ENCODE data around the gene COL4A3.

The COL4A3 gene

GRCh38 chr2:227179988-227180685, 15.7 kb downstream of the COL4A3 start:
- H2AFZ ChIP-seq (ENCODE audit: low read depth, low read length): no peak overlapping the region
- no peak for TF ChIP-seq CTCF (IDR thresholded peaks at IDR 0.05; ENCODE audit: borderline replicate concordance, extremely low read depth, low read length, poor library complexity, severe bottlenecking)
- no peak for TF ChIP-seq EZH2 (IDR thresholded peaks at IDR 0.05; ENCODE audit: borderline replicate concordance, low read depth, low read length, severe bottlenecking)
- H3K27me3 ChIP-seq (ENCODE audit: insufficient read depth, low read length, poor library complexity): no peaks in the 10 kb centered on the region
- no peaks in the 10 kb centered on the region for H4K20me1 ChIP-seq (ENCODE audit: insufficient read depth, low read length)
- H3K36me3 ChIP-seq (ENCODE audit: insufficient read depth, low read length): no peaks in the 10 kb centered on the region
- no peak overlapping the region for H3K4me2 ChIP-seq (ENCODE audit: insufficient read depth, low read length)
- H3K9me3 ChIP-seq (ENCODE audit: insufficient read depth, low read length, severe bottlenecking): no peaks in the 10 kb centered on the region
- ATAC-seq (ENCODE audit: insufficient read depth, low read depth): no peak
- H3K9ac ChIP-seq (ENCODE audit: low read depth, low read length): no peak overlapping the region
- no peaks in the 10 kb centered on the region for H3K4me1 ChIP-seq (ENCODE audit: insufficient read depth, low read length)
- no peak overlapping the region for H3K4me3 ChIP-seq (ENCODE audit: low read depth in 1 of 2, low read length in 2 of 2)
- H3K79me2 ChIP-seq (ENCODE audit: insufficient read depth, low read length): no peaks in the 10 kb centered on the region
- no peak for DNase-seq
- H3K27ac ChIP-seq (ENCODE audit: low read length): no peak overlapping the region

GRCh38 chr2:227180770-227181169, 16.3 kb downstream of the COL4A3 start:
- Histone ChIP-seq H4K20me1 (ENCODE audit: insufficient read depth, low read length) (no peaks in the 10 kb centered on the region), H3K9ac (ENCODE audit: low read depth, low read length) (no peak overlapping the region), H3K4me2 (ENCODE audit: insufficient read depth, low read length) (no peak overlapping the region), H3K27ac (ENCODE audit: low read length) (no peak overlapping the region), H3K4me3 (ENCODE audit: low read depth in 1 of 2, low read length in 2 of 2) (no peak overlapping the region), H3K36me3 (ENCODE audit: insufficient read depth, low read length) (no peaks in the 10 kb centered on the region), H2AFZ (ENCODE audit: low read depth, low read length) (no peak overlapping the region), H3K9me3 (ENCODE audit: insufficient read depth, low read length, severe bottlenecking) (no peaks in the 10 kb centered on the region), H3K27me3 (ENCODE audit: insufficient read depth, low read length, poor library complexity) (no peaks in the 10 kb centered on the region), H3K79me2 (ENCODE audit: insufficient read depth, low read length) (no peaks in the 10 kb centered on the region), H3K4me1 (ENCODE audit: insufficient read depth, low read length) (no peaks in the 10 kb centered on the region)
- ATAC-seq (ENCODE audit: insufficient read depth, low read depth): no peak
- TF ChIP-seq CTCF (IDR thresholded peaks at IDR 0.05; ENCODE audit: borderline replicate concordance, extremely low read depth, low read length, poor library complexity, severe bottlenecking): no peak
- no peak for TF ChIP-seq EZH2 (IDR thresholded peaks at IDR 0.05; ENCODE audit: borderline replicate concordance, low read depth, low read length, severe bottlenecking)
- no peak for DNase-seq

- TF ChIP-seq EZH2 (IDR thresholded peaks at IDR 0.05; ENCODE audit: borderline replicate concordance, low read depth, low read length, severe bottlenecking) (no peak), CTCF (IDR thresholded peaks at IDR 0.05; ENCODE audit: borderline replicate concordance, extremely low read depth, low read length, poor library complexity, severe bottlenecking) (no peak)
- Histone ChIP-seq H3K36me3 (ENCODE audit: insufficient read depth, low read length) (no peaks in the 10 kb centered on the region), H3K4me3 (ENCODE audit: low read depth in 1 of 2, low read length in 2 of 2) (no peak overlapping the region), H3K27ac (ENCODE audit: low read length) (no peak overlapping the region), H3K9ac (ENCODE audit: low read depth, low read length) (no peak overlapping the region), H3K4me1 (ENCODE audit: insufficient read depth, low read length) (no peaks in the 10 kb centered on the region), H3K9me3 (ENCODE audit: insufficient read depth, low read length, severe bottlenecking) (no peaks in the 10 kb centered on the region), H3K4me2 (ENCODE audit: insufficient read depth, low read length) (no peak overlapping the region), H2AFZ (ENCODE audit: low read depth, low read length) (no peak overlapping the region), H3K79me2 (ENCODE audit: insufficient read depth, low read length) (no peaks in the 10 kb centered on the region), H3K27me3 (ENCODE audit: insufficient read depth, low read length, poor library complexity) (no peaks in the 10 kb centered on the region), H4K20me1 (ENCODE audit: insufficient read depth, low read length) (no peaks in the 10 kb centered on the region)
- DNase-seq (no peak), ATAC-seq (ENCODE audit: insufficient read depth, low read depth) (no peak)
Observed at GRCh38 chr2:227182765-227183164, 18.3 kb downstream of the COL4A3 start.

Data from DND-41 (cell line).